PFSK-1 (cell line): Measurements from ENCODE around the gene TDRD3.

Experiments
- FOXP2 ChIP-seq: optimal IDR thresholded peaks from 2 replicates; pipeline ENCODE3; 2011; ENCODE audit warnings: borderline replicate concordance, control low read depth, inconsistent platforms; ENCODE audit not compliant: insufficient read depth; ENCODE audit errors: extremely low read length, extremely low read depth
- POLR2AphosphoS5 ChIP-seq: IDR thresholded peaks from 2 replicates; pipeline ENCODE4 v1.6.1; 2012; ENCODE audit warnings: low read depth, mild to moderate bottlenecking, control low read depth, low read length, moderate library complexity
- REST ChIP-seq, 2 experiments: IDR thresholded peaks; 2 replicates each; pipeline versions ENCODE4 v1.6.1 to v1.8.0; 2011 to 2012; ENCODE audit warnings: low read depth in 2 of 2, low read length in 2 of 2, control low read depth in 1 of 2, inconsistent platforms in 1 of 2, mild to moderate bottlenecking in 1 of 2, moderate library complexity in 1 of 2; ENCODE audit not compliant: insufficient read depth in 1 of 2
- SIN3A ChIP-seq: IDR thresholded peaks from 2 replicates; pipeline ENCODE4 v1.6.1; 2012; ENCODE audit warnings: mild to moderate bottlenecking, low read length, moderate library complexity, borderline replicate concordance; ENCODE audit not compliant: insufficient read depth
- TAF1 ChIP-seq: IDR thresholded peaks from 2 replicates; pipeline ENCODE4 v1.6.1; 2012; ENCODE audit warnings: low read length, control low read depth, borderline replicate concordance; ENCODE audit not compliant: insufficient read depth

Gene TDRD3

DNA sequence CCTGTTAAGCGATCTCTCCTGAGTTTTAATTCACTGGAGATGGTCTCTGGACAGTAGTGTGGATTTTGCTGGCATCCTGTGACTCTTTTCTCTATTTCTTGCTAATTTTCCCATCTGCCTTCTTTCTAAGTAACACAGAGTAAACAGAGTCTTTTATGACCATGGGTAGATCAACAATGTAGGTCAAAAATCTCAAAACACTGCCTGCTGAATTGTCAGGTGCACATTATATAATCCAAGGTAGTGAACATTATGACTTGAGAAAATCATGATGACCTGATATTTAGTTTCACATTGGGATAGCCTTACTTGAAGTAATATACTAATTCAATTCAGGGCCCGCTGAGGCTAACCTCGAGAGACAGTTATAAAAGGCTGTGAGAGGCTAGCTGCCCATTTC is 180.7 kb downstream of the TDRD3 start:
- TF ChIP-seq TAF1 (no peak), FOXP2 (no peak), SIN3A (no peak), REST (IDR thresholded peaks at IDR 0.05; ENCODE audit: insufficient read depth in 1 of 2, low read depth in 2 of 2, low read length in 2 of 2) (no peak)

DNA sequence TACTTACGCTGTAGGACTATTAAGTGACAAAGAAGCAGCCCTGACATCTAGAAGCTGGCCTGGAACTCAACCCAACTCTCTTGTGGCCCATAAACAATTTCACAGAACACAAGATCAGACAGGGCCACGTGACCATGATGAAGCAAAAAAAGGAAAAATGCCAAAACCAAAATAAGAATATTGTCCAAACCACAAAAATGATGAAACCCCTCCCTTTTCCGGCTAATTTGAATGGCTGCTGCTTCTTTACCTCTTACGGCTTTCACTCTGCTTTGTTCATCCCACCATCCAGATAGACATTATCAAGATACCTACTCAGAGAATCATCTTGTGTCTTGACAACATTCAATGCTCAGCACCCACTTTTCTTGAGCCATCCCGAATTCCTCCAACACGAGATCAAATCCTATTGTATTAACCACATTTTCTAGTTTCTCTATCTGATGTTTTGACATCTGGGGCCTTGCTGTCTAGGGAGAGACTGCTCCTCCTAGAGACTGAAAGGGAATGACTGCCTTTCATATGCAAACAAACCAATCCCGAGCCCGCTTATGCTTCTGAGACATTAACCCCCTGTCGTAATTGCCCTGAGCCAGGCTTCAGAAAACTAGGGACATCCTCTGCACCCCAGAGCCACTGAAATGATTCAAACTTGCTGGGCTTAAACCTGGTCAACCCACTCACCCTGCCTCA is 186.3 kb downstream of the TDRD3 start:
- TF ChIP-seq FOXP2 = no peak

DNA sequence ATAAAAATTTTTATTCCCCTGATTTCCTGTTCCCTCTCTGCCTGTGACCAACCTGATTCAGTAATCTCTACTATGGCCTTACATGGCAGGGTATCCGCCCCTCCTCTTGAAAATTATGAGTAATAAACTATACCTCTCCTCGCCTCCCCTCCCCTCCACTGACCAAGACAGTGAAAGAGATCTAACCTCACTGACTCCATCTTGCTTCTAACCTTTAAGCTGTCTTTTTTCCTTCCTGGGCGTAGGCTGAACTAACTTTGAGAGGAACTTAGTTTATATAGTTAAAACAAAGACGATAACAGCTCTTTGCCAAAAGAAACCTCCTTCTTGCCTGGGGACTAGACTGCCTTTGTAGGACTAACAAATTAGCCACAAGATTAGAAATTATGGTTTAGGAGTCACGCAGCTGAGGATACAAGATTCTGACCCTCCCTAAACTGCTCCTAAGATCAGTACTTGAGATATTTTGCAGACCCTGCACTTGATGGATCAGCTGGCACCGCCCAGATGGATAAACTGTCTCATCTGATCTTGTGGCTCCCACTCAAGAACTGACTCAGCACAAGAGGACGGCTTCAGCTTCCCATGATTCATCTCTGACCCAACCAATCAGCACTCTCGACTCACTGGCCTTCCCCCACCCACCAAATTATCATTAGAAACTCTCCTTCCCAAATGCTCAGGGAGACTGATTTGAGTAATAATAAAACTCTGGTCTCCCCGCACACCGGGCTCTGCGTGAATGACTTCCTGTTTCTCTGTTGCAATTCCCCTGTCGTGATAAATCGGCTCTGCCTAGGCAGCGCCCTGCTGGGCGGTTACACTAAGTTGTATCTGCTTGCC is 187.1 kb downstream of the TDRD3 start:
- TF ChIP-seq FOXP2 (no peak), REST (IDR thresholded peaks at IDR 0.05; ENCODE audit: insufficient read depth in 1 of 2, low read depth in 2 of 2, low read length in 2 of 2) (no peak), POLR2AphosphoS5 (no peak), TAF1 (no peak), SIN3A (no peak)

GRCh38 chr13:60584976-60585375 is 188.0 kb downstream of the TDRD3 start:
- no peak for TF ChIP-seq POLR2AphosphoS5
- no peak for TF ChIP-seq TAF1
- no peak for TF ChIP-seq REST (IDR thresholded peaks at IDR 0.05; ENCODE audit: insufficient read depth in 1 of 2, low read depth in 2 of 2, low read length in 2 of 2)

DNA sequence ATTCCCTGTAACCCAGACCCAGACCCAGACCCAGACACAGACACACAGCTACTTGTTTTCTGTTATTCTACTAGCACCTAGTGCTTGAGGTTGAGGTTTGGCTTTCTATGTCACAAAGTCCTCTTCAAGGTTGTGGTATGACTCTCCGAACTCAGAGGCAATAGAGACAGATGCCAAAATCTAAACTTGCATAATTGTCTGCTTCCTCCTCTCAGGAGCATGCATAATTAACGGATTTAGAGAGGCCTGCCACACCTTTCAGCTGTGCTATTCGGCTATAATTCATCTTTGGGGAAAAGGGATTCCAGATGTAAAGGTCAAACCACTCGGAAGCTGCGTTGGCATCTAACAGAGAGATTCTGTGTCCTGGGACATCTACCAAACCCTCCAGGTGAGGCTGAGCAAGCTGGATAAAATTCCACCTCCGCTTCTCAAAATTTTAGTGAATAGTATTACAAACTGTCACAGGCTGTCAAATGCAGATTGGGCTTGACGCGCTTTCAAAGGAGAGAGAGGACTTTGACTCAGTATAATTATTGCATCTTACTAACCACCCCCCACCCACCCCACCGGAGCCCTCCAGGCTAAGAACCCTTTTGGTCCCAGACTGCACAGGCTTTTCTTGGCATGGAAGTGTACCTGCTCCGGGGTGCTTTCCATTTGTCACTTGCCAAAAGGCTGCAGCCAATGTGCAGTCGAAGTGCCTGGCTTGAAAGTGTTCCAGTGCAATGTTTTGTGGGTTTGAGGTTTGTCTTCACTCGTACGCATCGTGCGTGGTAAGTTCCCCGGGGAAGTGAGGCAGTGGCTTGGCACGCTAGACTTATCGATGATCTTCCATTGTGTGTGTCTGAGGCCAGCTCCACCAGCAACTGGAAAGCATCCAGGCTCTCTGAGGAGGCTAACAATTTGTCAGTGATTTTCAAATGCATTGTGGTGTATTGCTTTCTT is 194.1 kb downstream of the TDRD3 start:
- TF ChIP-seq TAF1 = no peak
- no peak for TF ChIP-seq POLR2AphosphoS5
- no peak for TF ChIP-seq REST (IDR thresholded peaks at IDR 0.05; ENCODE audit: insufficient read depth in 1 of 2, low read depth in 2 of 2, low read length in 2 of 2)
- no peak for TF ChIP-seq FOXP2
- TF ChIP-seq SIN3A = no peak
